GM12878 (cell line): ENCODE measurements around the gene CRACDL. TPM values are rescaled to one million over a fixed set of nuclear protein-coding genes. Genes with fewer than 3 reads are reported as not detected.

Source experiments
- ATAC-seq: fragments of 200-7000 bp; cut with Tn5 transposase; 3 replicates; pipeline ENCODE4 v1.9.1; 2020; ENCODE audit warnings: mild to moderate bottlenecking, moderate library complexity
- BruUV-seq: library from RNA; stranded (reverse); fragments of 400-500 nt; replicated peaks from 2 replicates; lab custom pipeline; 2021; lab: Mats Ljungman, UMichigan
- CTCF ChIA-PET: fragments of 300-600 bp; sonication (Branson Sonifier 250); formaldehyde crosslinking; extraction: SDS; loops from one replicate; lab custom pipeline; 2021; ENCODE audit warnings: inconsistent platforms; lab: Yijun Ruan, JAX
- POLR2A ChIA-PET: fragments of 350-600 bp; formaldehyde crosslinking; extraction: SDS; loops from one replicate; lab custom pipeline; 2021; ENCODE audit warnings: inconsistent platforms; lab: Charles Lee
- RAD21 ChIA-PET: fragments of 300-600 bp; sonication (Branson Sonifier 250); formaldehyde crosslinking; loops from one replicate; lab custom pipeline; 2023; ENCODE audit warnings: antibody characterized with exemption; ENCODE audit not compliant: unreplicated experiment; lab: Charles Lee
- SMC1A ChIA-PET: fragments of 300-600 bp; sonication (Branson Sonifier 250); formaldehyde crosslinking; loops from one replicate; lab custom pipeline; 2023; ENCODE audit not compliant: unreplicated experiment, uncharacterized antibody; lab: Charles Lee
- DNase-seq: peaks from one replicate; pipeline ENCODE4 v3.0.0-alpha.2; 2011; ENCODE audit warnings: low read depth, low spot score
- FAIRE-seq: peaks from 3 replicates; lab custom pipeline; 2011; peaks lifted over from hg19 to GRCh38; lab: Jason Lieb, UNC
- H2AFZ ChIP-seq: 2 replicates; pipeline ENCODE4 v1.6.0; 2011; ENCODE audit warnings: low read depth, low read length, control low read depth; ENCODE audit not compliant: control insufficient read depth
- H3K27ac ChIP-seq: 2 replicates; pipeline ENCODE4 v1.5.1; 2011; ENCODE audit warnings: control low read depth; ENCODE audit not compliant: control insufficient read depth, insufficient read depth
- H3K27me3 ChIP-seq, 2 experiments: replicated peaks in 1 of 2; 2 replicates each; pipeline versions ENCODE4 v1.6.0 to v1.6.1; 2011; ENCODE audit warnings: low read length in 1 of 2; ENCODE audit not compliant: control insufficient read depth in 2 of 2, insufficient read depth in 2 of 2
- H3K36me3 ChIP-seq, 2 experiments: 2 replicates each; pipeline ENCODE4 v1.5.1; 2011; ENCODE audit warnings: low read length in 1 of 2; ENCODE audit not compliant: control insufficient read depth in 2 of 2, insufficient read depth in 2 of 2
- H3K4me1 ChIP-seq: 2 replicates; pipeline ENCODE4 v1.6.1; 2011; ENCODE audit warnings: mild to moderate bottlenecking, low read length, moderate library complexity, mixed read lengths; ENCODE audit not compliant: control insufficient read depth, insufficient read depth
- H3K4me2 ChIP-seq: 2 replicates; pipeline ENCODE4 v1.6.0; 2011; ENCODE audit warnings: control low read depth; ENCODE audit not compliant: control insufficient read depth, insufficient read depth
- H3K4me3 ChIP-seq: fragments of 200-600 bp; sonication (generic); 2 replicates; pipeline ENCODE4 v1.5.1; 2016
- H3K79me2 ChIP-seq: 2 replicates; pipeline ENCODE4 v1.6.0; 2011; ENCODE audit warnings: low read length; ENCODE audit not compliant: control insufficient read depth, insufficient read depth
- H3K9ac ChIP-seq: 2 replicates; pipeline ENCODE4 v1.8.0; 2011; ENCODE audit warnings: low read length, control low read depth, mixed read lengths; ENCODE audit not compliant: control insufficient read depth, insufficient read depth
- H3K9me3 ChIP-seq: replicated peaks from 3 replicates; pipeline ENCODE4 v1.5.1; 2011; ENCODE audit warnings: mild to moderate bottlenecking, low read length; ENCODE audit not compliant: control insufficient read depth, insufficient read depth
- H4K20me1 ChIP-seq: 2 replicates; pipeline ENCODE4 v1.6.0; 2011; ENCODE audit not compliant: control insufficient read depth, insufficient read depth
- BHLHE40 ChIP-seq, 2 experiments: fragments of 450-650 bp in 1 of 2; IDR thresholded peaks; 2 replicates each; pipeline ENCODE4 v1.6.1; 2011 to 2017; ENCODE audit warnings: low read depth in 2 of 2, borderline replicate concordance in 1 of 2, improper control_type of control experiment in 1 of 2, low read length in 1 of 2, mild to moderate bottlenecking in 1 of 2
- CREM ChIP-seq: IDR thresholded peaks from 2 replicates; pipeline ENCODE4 v1.6.1; 2014; ENCODE audit warnings: antibody characterized with exemption, low read depth
- ETV6 ChIP-seq, 2 experiments: fragments of 450-650 bp in 1 of 2; IDR thresholded peaks in 1 of 2; conservative IDR thresholded peaks in 1 of 2; 2 replicates each; pipeline ENCODE4 v1.6.1; 2014; ENCODE audit warnings: antibody characterized with exemption in 1 of 2, borderline replicate concordance in 1 of 2, low read depth in 1 of 2, mild to moderate bottlenecking in 1 of 2, moderate library complexity in 1 of 2
- MEF2A ChIP-seq: IDR thresholded peaks from 2 replicates; pipeline ENCODE4 v1.6.1; 2011; ENCODE audit warnings: low read depth, mild to moderate bottlenecking, low read length, moderate library complexity; ENCODE audit not compliant: insufficient read depth
- MYB ChIP-seq: fragments of 150-350 bp; IDR thresholded peaks from 2 replicates; pipeline ENCODE4 v1.6.1; 2014; ENCODE audit warnings: mild to moderate bottlenecking, low read depth, low read length, borderline replicate concordance
- SMARCA5 ChIP-seq: fragments of 450-650 bp; IDR thresholded peaks from 2 replicates; pipeline ENCODE4 v1.6.1; 2017; ENCODE audit warnings: mild to moderate bottlenecking
- TCF7 ChIP-seq: IDR thresholded peaks from 2 replicates; pipeline ENCODE4 v1.6.1; 2014; ENCODE audit warnings: antibody characterized with exemption, borderline replicate concordance
- WRNIP1 ChIP-seq: IDR thresholded peaks from 2 replicates; pipeline ENCODE4 v1.6.1; 2011; ENCODE audit warnings: low read depth, low read length, improper control_type of control experiment, borderline replicate concordance
- WGBS: methylation state at CpG from one replicate; pipeline ENCODE4 v1.1.6; 2016; ENCODE audit warnings: low lambda C conversion rate; ENCODE audit not compliant: insufficient replicate concordance, insufficient coverage; ENCODE audit errors: missing lambda C conversion rate; 5-methylcytosine and 5-hydroxymethylcytosine counted together
- in situ Hi-C: fragments of 300-500 bp; cut with MboI; formaldehyde crosslinking; loops from 9 replicates; pipeline ENCODE4 v1.14.3; 2018; ENCODE audit warnings: mixed read lengths
- intact Hi-C: fragments of 100-400 bp; cut with micrococcal nuclease; formaldehyde crosslinking; loops from one replicate; pipeline ENCODE4 v1.14.2; 2022; ENCODE audit not compliant: unreplicated experiment
- polyA plus RNA-seq, 11 experiments: library from polyadenylated mRNA; depleted of rRNA in 4 of 11; unstranded in 6 of 11; stranded (reverse) in 5 of 11; fragments of >200 nt; fragmentation: Nextera tagmentation in 4 of 11; fragmentation: Illumina TruSeq in 1 of 11; extraction: Ambion mirVana in 4 of 11; extraction: Trizol in 1 of 11; gene quantifications; 1 replicate in 1 of 11; 2 replicates in 10 of 11; pipeline versions ENCODE4 v1.2.1 to v1.2.3, GENCODE V29; 2011 to 2016; ENCODE audit warnings: inconsistent platforms in 2 of 11, missing spikeins in 2 of 11, low read depth in 1 of 11
- total RNA-seq, 4 experiments: library from RNA; depleted of rRNA in 3 of 4; stranded (reverse); fragments of >200 nt in 3 of 4; fragmentation: Illumina TruSeq in 1 of 4; extraction: Trizol in 1 of 4; gene quantifications; 2 replicates each; pipeline versions ENCODE4 v1.2.1 to v1.2.3, GENCODE V29; 2013 to 2021
- TF ChIP-seq, protein P1 (sequence below): fragments of 450-650 bp; IDR thresholded peaks from 2 replicates; pipeline ENCODE4 v1.6.1; 2017; ENCODE audit warnings: low read depth, mild to moderate bottlenecking, moderate library complexity
- TF ChIP-seq, protein P2 (sequence below): fragments of 150-350 bp; IDR thresholded peaks from 2 replicates; pipeline ENCODE4 v1.6.1; 2014; ENCODE audit warnings: mild to moderate bottlenecking, low read depth, low read length
- TF ChIP-seq, protein P3 (sequence below): fragments of 450-650 bp; IDR thresholded peaks from 2 replicates; pipeline ENCODE4 v1.6.1; 2016; ENCODE audit warnings: mild to moderate bottlenecking
- TF ChIP-seq, protein P4 (sequence below): fragments of 450-650 bp; IDR thresholded peaks from 2 replicates; pipeline ENCODE4 v1.6.1; 2017; ENCODE audit warnings: mild to moderate bottlenecking, moderate library complexity

Gene CRACDL
- total and polyA plus RNA-seq, 10 of the 15 experiments (the other 5 are each of a cell fraction or from before 2014, with no cell fraction given) = 0.03 to 0.72 (median 0.14) TPM

DNA sequence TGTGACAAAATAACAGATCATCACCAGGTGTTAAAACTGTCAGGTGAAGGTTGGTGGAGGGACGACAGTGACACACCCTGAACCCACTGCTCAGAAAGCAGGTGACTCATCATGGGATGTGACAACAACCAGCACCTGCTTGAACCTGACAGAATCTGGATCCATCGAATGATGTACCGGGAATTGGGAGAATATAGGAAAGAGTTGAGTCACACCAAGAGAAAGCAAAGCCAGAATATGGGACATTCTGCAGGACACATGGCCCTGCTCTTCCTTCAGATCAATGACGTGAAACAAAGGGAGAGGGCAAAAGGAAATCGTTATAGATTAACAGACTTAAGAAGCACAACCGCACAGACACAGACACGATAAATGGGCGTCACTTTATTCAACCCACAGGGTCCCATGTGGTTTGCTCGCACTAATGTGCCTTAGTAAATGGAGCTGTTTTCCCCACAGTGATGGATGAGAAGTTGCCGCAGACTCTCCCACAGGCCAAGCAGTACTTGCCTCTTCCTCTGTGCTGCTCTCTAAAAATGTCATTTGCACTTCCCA lies 100.1 kb downstream of the CRACDL start (continued):
- TF ChIP-seq, protein P1, sequence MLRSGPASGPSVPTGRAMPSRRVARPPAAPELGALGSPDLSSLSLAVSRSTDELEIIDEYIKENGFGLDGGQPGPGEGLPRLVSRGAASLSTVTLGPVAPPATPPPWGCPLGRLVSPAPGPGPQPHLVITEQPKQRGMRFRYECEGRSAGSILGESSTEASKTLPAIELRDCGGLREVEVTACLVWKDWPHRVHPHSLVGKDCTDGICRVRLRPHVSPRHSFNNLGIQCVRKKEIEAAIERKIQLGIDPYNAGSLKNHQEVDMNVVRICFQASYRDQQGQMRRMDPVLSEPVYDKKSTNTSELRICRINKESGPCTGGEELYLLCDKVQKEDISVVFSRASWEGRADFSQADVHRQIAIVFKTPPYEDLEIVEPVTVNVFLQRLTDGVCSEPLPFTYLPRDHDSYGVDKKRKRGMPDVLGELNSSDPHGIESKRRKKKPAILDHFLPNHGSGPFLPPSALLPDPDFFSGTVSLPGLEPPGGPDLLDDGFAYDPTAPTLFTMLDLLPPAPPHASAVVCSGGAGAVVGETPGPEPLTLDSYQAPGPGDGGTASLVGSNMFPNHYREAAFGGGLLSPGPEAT = peak; percentile 69; the same call in 1 of the 2 replicates
- 0 out of 2 replicates have a peak, but pooled peaks have one; percentile 4 for TF ChIP-seq MYB

DNA sequence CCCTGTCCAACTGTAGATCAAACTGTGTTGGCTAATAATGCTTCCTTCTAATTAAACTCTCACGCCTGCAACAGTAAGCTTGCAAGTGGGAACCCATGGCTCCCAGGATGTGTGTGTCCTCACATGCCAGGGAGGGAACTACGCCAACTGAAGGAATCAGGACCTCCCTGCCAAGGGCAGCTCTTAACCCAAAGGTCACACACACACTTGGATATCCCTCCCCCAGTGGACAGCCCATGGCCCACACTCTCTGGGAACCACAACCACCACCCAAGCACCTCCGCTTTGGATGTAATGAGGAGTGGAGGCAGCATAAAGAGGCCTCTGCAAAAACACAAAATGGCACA lies 102.1 kb downstream of the CRACDL start:
- ChIA-PET CTCF (interaction anchor here (1.0 to 11.5 kb wide), 4 partner anchors 62 to 189 kb away, joined by 3 to 124 read pairs (median 5); no protein-coding TSS in a partner anchor), RAD21 (interaction anchor here (1.0 to 1.3 kb wide), 2 partner anchors 107 to 184 kb away, joined by 3 to 4 read pairs; no protein-coding TSS in a partner anchor), POLR2A (no interaction called here), SMC1A (interaction anchor here (0.9 to 1.3 kb wide), 3 partner anchors 65 to 188 kb away, joined by 3 to 8 read pairs (median 4); no protein-coding TSS in a partner anchor)
- H3K4me3 ChIP-seq = no peak overlapping the region
- no peak for DNase-seq
- no peak for ATAC-seq
- in situ Hi-C loops = loop anchor here (10.0 kb wide), 1 partner anchor 419 kb away; no protein-coding TSS in a partner anchor
- BruUV-seq = no TSS peak
- H3K4me1 ChIP-seq = no peaks in the 10 kb centered on the region
- no peaks in the 10 kb centered on the region for H3K36me3 ChIP-seq
- no peak overlapping the region for H3K4me2 ChIP-seq
- intact Hi-C loops = no loop called here
- no peaks in the 10 kb centered on the region for H3K9me3 ChIP-seq
- H3K79me2 ChIP-seq = no peaks in the 10 kb centered on the region
- H3K27ac ChIP-seq = no peak overlapping the region
- no peaks in the 10 kb centered on the region for H4K20me1 ChIP-seq
- FAIRE-seq = no peak
- H3K9ac ChIP-seq = no peak overlapping the region
- 86% methylated on average over 3 of the region's 3 CpGs for WGBS
- no peak overlapping the region for H2AFZ ChIP-seq
- no peaks in the 10 kb centered on the region for H3K27me3 ChIP-seq
- TF ChIP-seq BHLHE40 (IDR thresholded peaks at IDR 0.05; ENCODE audit: borderline replicate concordance in 1 of 2, low read depth in 2 of 2, low read length in 1 of 2) (no peak), TCF7 (no peak), CREM (no peak), SMARCA5 (no peak), ETV6 (conservative IDR thresholded peaks at IDR 0.05 in 1 of 2, IDR thresholded peaks at IDR 0.05 in 1 of 2; ENCODE audit: borderline replicate concordance in 1 of 2, low read depth in 1 of 2) (no peak), WRNIP1 (no peak), MEF2A (no peak)
- TF ChIP-seq, protein P2, sequence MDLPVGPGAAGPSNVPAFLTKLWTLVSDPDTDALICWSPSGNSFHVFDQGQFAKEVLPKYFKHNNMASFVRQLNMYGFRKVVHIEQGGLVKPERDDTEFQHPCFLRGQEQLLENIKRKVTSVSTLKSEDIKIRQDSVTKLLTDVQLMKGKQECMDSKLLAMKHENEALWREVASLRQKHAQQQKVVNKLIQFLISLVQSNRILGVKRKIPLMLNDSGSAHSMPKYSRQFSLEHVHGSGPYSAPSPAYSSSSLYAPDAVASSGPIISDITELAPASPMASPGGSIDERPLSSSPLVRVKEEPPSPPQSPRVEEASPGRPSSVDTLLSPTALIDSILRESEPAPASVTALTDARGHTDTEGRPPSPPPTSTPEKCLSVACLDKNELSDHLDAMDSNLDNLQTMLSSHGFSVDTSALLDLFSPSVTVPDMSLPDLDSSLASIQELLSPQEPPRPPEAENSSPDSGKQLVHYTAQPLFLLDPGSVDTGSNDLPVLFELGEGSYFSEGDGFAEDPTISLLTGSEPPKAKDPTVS = no peak
- TF ChIP-seq, protein P3, sequence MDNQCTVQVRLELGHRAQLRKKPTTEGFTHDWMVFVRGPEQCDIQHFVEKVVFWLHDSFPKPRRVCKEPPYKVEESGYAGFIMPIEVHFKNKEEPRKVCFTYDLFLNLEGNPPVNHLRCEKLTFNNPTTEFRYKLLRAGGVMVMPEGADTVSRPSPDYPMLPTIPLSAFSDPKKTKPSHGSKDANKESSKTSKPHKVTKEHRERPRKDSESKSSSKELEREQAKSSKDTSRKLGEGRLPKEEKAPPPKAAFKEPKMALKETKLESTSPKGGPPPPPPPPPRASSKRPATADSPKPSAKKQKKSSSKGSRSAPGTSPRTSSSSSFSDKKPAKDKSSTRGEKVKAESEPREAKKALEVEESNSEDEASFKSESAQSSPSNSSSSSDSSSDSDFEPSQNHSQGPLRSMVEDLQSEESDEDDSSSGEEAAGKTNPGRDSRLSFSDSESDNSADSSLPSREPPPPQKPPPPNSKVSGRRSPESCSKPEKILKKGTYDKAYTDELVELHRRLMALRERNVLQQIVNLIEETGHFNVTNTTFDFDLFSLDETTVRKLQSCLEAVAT = no peak
- TF ChIP-seq, protein P4, sequence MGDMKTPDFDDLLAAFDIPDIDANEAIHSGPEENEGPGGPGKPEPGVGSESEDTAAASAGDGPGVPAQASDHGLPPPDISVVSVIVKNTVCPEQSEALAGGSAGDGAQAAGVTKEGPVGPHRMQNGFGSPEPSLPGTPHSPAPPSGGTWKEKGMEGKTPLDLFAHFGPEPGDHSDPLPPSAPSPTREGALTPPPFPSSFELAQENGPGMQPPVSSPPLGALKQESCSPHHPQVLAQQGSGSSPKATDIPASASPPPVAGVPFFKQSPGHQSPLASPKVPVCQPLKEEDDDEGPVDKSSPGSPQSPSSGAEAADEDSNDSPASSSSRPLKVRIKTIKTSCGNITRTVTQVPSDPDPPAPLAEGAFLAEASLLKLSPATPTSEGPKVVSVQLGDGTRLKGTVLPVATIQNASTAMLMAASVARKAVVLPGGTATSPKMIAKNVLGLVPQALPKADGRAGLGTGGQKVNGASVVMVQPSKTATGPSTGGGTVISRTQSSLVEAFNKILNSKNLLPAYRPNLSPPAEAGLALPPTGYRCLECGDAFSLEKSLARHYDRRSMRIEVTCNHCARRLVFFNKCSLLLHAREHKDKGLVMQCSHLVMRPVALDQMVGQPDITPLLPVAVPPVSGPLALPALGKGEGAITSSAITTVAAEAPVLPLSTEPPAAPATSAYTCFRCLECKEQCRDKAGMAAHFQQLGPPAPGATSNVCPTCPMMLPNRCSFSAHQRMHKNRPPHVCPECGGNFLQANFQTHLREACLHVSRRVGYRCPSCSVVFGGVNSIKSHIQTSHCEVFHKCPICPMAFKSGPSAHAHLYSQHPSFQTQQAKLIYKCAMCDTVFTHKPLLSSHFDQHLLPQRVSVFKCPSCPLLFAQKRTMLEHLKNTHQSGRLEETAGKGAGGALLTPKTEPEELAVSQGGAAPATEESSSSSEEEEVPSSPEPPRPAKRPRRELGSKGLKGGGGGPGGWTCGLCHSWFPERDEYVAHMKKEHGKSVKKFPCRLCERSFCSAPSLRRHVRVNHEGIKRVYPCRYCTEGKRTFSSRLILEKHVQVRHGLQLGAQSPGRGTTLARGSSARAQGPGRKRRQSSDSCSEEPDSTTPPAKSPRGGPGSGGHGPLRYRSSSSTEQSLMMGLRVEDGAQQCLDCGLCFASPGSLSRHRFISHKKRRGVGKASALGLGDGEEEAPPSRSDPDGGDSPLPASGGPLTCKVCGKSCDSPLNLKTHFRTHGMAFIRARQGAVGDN = no peak
